GM23338 (cell line): Measurements from ENCODE around the gene RPLP1. TPM values are rescaled to one million over a fixed set of nuclear protein-coding genes. Genes with fewer than 3 reads are reported as not detected.

ENCODE experiments used
- ATAC-seq: fragments of 200-7000 bp; cut with Tn5 transposase; 3 replicates; pipeline ENCODE4 v1.9.1; 2020
- DNase-seq: peaks from one replicate; pipeline ENCODE4 v3.0.0-alpha.2; 2015; ENCODE audit warnings: low spot score
- H2AFZ ChIP-seq: fragments of 200-600 bp; sonication (generic); 2 replicates; pipeline ENCODE4 v1.8.0; 2016; ENCODE audit warnings: antibody characterized with exemption, mild to moderate bottlenecking, moderate library complexity
- H3F3A ChIP-seq: fragments of 200-600 bp; sonication (generic); replicated peaks from 2 replicates; pipeline ENCODE4 v1.8.0; 2017; ENCODE audit warnings: antibody characterized with exemption, mixed run types, low read depth
- H3K27ac ChIP-seq: fragments of 200-600 bp; sonication (generic); 2 replicates; pipeline ENCODE4 v1.6.1; 2016; ENCODE audit warnings: low read depth
- H3K27me3 ChIP-seq: fragments of 200-600 bp; sonication (generic); 2 replicates; pipeline ENCODE4 v1.8.0; 2016; ENCODE audit warnings: mild to moderate bottlenecking, mixed run types, moderate library complexity; ENCODE audit not compliant: insufficient read depth
- H3K36me3 ChIP-seq: fragments of 200-600 bp; sonication (generic); 2 replicates; pipeline ENCODE4 v1.8.0; 2016; ENCODE audit warnings: mild to moderate bottlenecking; ENCODE audit not compliant: insufficient read depth
- H3K4me1 ChIP-seq: fragments of 200-600 bp; sonication (generic); 2 replicates; pipeline ENCODE4 v1.8.0; 2016; ENCODE audit warnings: mild to moderate bottlenecking, moderate library complexity; ENCODE audit not compliant: insufficient read depth
- H3K4me2 ChIP-seq: fragments of 200-600 bp; sonication (generic); 2 replicates; pipeline ENCODE4 v1.7.1; 2017; ENCODE audit warnings: mixed run types
- H3K4me3 ChIP-seq: fragments of 200-600 bp; sonication (generic); 2 replicates; pipeline ENCODE4 v1.6.1; 2016; ENCODE audit warnings: mixed run types
- H3K79me2 ChIP-seq: fragments of 200-600 bp; sonication (generic); replicated peaks from 2 replicates; pipeline ENCODE4 v1.8.0; 2017; ENCODE audit warnings: mild to moderate bottlenecking; ENCODE audit not compliant: insufficient read depth
- H3K9me2 ChIP-seq: fragments of 200-600 bp; sonication (generic); 2 replicates; pipeline ENCODE4 v1.8.0; 2017; ENCODE audit not compliant: insufficient read depth
- H4K20me1 ChIP-seq: fragments of 200-600 bp; sonication (generic); replicated peaks from 2 replicates; pipeline ENCODE4 v1.8.0; 2017; ENCODE audit warnings: mild to moderate bottlenecking; ENCODE audit not compliant: insufficient read depth
- H3K27ac Mint-ChIP-seq: 2 replicates; pipeline ENCODE4 v1.8.0; 2020; ENCODE audit warnings: inconsistent platforms, mild to moderate bottlenecking, moderate library complexity, mixed read lengths
- H3K27me3 Mint-ChIP-seq: 3 replicates; pipeline ENCODE4 v1.8.0; 2022; ENCODE audit warnings: low read depth, mild to moderate bottlenecking, moderate library complexity, mixed read lengths, inconsistent platforms; ENCODE audit not compliant: insufficient read depth, poor library complexity
- H3K36me3 Mint-ChIP-seq: 3 replicates; pipeline ENCODE4 v1.8.0; 2021; ENCODE audit warnings: low read depth, mild to moderate bottlenecking, inconsistent platforms, moderate library complexity, mixed read lengths
- H3K4me1 Mint-ChIP-seq: 3 replicates; pipeline ENCODE4 v1.8.0; 2020; ENCODE audit warnings: mild to moderate bottlenecking, inconsistent platforms, mixed read lengths
- H3K4me3 Mint-ChIP-seq: 3 replicates; pipeline ENCODE4 v1.8.0; 2021; ENCODE audit warnings: moderate library complexity, mild to moderate bottlenecking, inconsistent platforms, mixed read lengths
- H3K9me3 Mint-ChIP-seq: 3 replicates; pipeline ENCODE4 v1.8.0; 2020; ENCODE audit warnings: moderate library complexity, mild to moderate bottlenecking, inconsistent platforms, mixed read lengths
- CTCF ChIP-seq, 2 experiments: fragments of 200-600 bp in 1 of 2; sonication (generic) in 1 of 2; conservative IDR thresholded peaks; 2 replicates each; pipeline versions ENCODE4 v1.5.1 to v1.6.1; 2016 to 2017; ENCODE audit warnings: antibody characterized with exemption in 2 of 2, low read depth in 2 of 2, mild to moderate bottlenecking in 2 of 2, moderate library complexity in 1 of 2
- ETS1 ChIP-seq: IDR thresholded peaks from 2 replicates; pipeline ENCODE4 v1.6.1; 2016; ENCODE audit warnings: antibody characterized with exemption
- EZH2 ChIP-seq: fragments of 200-600 bp; sonication (generic); IDR thresholded peaks from one replicate; pipeline ENCODE4 v1.8.0; 2017; ENCODE audit warnings: antibody characterized with exemption, mild to moderate bottlenecking, low read depth; ENCODE audit not compliant: unreplicated experiment
- EZH2phosphoT487 ChIP-seq: fragments of 200-600 bp; sonication (generic); IDR thresholded peaks from one replicate; pipeline ENCODE4 v1.8.1; 2018; ENCODE audit warnings: antibody characterized with exemption; ENCODE audit not compliant: unreplicated experiment
- JUNB ChIP-seq: IDR thresholded peaks from one replicate; pipeline ENCODE4 v1.6.1; 2016; ENCODE audit warnings: antibody characterized with exemption; ENCODE audit not compliant: unreplicated experiment
- POLR2AphosphoS5 ChIP-seq: IDR thresholded peaks from 2 replicates; pipeline ENCODE4 v1.6.1; 2016; ENCODE audit warnings: antibody characterized with exemption, low read depth
- STAT1 ChIP-seq: IDR thresholded peaks from one replicate; pipeline ENCODE4 v1.6.1; 2016; ENCODE audit warnings: antibody characterized with exemption; ENCODE audit not compliant: unreplicated experiment
- ZNF114 ChIP-seq: fragments of 250-450 bp; sonication (Bioruptor Pico); IDR thresholded peaks from 2 replicates; pipeline ENCODE4 v1.5.0; 2020; ENCODE audit warnings: mild to moderate bottlenecking, moderate library complexity
- ZNF331 ChIP-seq: fragments of 250-450 bp; sonication (Bioruptor Pico); IDR thresholded peaks from 2 replicates; pipeline ENCODE4 v1.5.0; 2020; ENCODE audit warnings: low read depth, mild to moderate bottlenecking, moderate library complexity
- polyA plus RNA-seq: library from polyadenylated mRNA; unstranded; fragments of >200 nt; fragmentation: Nextera tagmentation; extraction: Ambion mirVana; gene quantifications from 2 replicates; pipeline ENCODE4 v1.2.1, GENCODE V29; 2016
- total RNA-seq: library from RNA; depleted of rRNA; stranded (reverse); fragments of >200 nt; shearing (Covaris generic); gene quantifications from 2 replicates; pipeline ENCODE4 v1.2.3, GENCODE V29; 2014
- TF ChIP-seq, protein P1 (sequence below): fragments of 250-450 bp; sonication (Bioruptor Pico); IDR thresholded peaks from 2 replicates; pipeline ENCODE4 v1.5.0; 2020; ENCODE audit warnings: mild to moderate bottlenecking, moderate library complexity
- TF ChIP-seq, protein P2 (sequence below): IDR thresholded peaks from one replicate; pipeline ENCODE4 v1.6.1; 2018; ENCODE audit warnings: antibody characterized with exemption; ENCODE audit not compliant: unreplicated experiment

The RPLP1 gene
- total and polyA plus RNA-seq, 2 experiments from 2014 or later: 283 to 3,258 TPM

- no peak overlapping the region for H2AFZ ChIP-seq
- no peak overlapping the region for H3K4me2 ChIP-seq
- no peak overlapping the region for H3K27ac ChIP-seq
- H3K36me3 Mint-ChIP-seq: no peaks in the 10 kb centered on the region
- H3K4me3 ChIP-seq: no peak overlapping the region
- DNase-seq (no peak), ATAC-seq (no peak)
- peaks cover 6% of the 10 kb centered on the region; the same call in 2 of the 3 replicates for H3K4me1 Mint-ChIP-seq
- H3K79me2 ChIP-seq: no peaks in the 10 kb centered on the region
- TF ChIP-seq, protein P1, sequence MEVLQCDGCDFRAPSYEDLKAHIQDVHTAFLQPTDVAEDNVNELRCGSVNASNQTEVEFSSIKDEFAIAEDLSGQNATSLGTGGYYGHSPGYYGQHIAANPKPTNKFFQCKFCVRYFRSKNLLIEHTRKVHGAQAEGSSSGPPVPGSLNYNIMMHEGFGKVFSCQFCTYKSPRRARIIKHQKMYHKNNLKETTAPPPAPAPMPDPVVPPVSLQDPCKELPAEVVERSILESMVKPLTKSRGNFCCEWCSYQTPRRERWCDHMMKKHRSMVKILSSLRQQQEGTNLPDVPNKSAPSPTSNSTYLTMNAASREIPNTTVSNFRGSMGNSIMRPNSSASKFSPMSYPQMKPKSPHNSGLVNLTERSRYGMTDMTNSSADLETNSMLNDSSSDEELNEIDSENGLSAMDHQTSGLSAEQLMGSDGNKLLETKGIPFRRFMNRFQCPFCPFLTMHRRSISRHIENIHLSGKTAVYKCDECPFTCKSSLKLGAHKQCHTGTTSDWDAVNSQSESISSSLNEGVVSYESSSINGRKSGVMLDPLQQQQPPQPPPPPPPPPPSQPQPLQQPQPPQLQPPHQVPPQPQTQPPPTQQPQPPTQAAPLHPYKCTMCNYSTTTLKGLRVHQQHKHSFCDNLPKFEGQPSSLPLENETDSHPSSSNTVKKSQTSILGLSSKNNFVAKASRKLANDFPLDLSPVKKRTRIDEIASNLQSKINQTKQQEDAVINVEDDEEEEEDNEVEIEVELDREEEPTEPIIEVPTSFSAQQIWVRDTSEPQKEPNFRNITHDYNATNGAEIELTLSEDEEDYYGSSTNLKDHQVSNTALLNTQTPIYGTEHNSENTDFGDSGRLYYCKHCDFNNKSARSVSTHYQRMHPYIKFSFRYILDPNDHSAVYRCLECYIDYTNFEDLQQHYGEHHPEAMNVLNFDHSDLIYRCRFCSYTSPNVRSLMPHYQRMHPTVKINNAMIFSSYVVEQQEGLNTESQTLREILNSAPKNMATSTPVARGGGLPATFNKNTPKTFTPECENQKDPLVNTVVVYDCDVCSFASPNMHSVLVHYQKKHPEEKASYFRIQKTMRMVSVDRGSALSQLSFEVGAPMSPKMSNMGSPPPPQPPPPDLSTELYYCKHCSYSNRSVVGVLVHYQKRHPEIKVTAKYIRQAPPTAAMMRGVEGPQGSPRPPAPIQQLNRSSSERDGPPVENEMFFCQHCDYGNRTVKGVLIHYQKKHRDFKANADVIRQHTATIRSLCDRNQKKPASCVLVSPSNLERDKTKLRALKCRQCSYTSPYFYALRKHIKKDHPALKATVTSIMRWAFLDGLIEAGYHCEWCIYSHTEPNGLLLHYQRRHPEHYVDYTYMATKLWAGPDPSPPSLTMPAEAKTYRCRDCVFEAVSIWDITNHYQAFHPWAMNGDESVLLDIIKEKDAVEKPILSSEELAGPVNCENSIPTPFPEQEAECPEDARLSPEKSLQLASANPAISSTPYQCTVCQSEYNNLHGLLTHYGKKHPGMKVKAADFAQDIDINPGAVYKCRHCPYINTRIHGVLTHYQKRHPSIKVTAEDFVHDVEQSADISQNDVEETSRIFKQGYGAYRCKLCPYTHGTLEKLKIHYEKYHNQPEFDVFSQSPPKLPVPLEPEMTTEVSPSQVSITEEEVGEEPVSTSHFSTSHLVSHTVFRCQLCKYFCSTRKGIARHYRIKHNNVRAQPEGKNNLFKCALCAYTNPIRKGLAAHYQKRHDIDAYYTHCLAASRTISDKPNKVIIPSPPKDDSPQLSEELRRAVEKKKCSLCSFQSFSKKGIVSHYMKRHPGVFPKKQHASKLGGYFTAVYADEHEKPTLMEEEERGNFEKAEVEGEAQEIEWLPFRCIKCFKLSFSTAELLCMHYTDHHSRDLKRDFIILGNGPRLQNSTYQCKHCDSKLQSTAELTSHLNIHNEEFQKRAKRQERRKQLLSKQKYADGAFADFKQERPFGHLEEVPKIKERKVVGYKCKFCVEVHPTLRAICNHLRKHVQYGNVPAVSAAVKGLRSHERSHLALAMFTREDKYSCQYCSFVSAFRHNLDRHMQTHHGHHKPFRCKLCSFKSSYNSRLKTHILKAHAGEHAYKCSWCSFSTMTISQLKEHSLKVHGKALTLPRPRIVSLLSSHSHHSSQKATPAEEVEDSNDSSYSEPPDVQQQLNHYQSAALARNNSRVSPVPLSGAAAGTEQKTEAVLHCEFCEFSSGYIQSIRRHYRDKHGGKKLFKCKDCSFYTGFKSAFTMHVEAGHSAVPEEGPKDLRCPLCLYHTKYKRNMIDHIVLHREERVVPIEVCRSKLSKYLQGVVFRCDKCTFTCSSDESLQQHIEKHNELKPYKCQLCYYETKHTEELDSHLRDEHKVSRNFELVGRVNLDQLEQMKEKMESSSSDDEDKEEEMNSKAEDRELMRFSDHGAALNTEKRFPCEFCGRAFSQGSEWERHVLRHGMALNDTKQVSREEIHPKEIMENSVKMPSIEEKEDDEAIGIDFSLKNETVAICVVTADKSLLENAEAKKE (CRISPR knock-in tag): no peak
- TF ChIP-seq, protein P2, sequence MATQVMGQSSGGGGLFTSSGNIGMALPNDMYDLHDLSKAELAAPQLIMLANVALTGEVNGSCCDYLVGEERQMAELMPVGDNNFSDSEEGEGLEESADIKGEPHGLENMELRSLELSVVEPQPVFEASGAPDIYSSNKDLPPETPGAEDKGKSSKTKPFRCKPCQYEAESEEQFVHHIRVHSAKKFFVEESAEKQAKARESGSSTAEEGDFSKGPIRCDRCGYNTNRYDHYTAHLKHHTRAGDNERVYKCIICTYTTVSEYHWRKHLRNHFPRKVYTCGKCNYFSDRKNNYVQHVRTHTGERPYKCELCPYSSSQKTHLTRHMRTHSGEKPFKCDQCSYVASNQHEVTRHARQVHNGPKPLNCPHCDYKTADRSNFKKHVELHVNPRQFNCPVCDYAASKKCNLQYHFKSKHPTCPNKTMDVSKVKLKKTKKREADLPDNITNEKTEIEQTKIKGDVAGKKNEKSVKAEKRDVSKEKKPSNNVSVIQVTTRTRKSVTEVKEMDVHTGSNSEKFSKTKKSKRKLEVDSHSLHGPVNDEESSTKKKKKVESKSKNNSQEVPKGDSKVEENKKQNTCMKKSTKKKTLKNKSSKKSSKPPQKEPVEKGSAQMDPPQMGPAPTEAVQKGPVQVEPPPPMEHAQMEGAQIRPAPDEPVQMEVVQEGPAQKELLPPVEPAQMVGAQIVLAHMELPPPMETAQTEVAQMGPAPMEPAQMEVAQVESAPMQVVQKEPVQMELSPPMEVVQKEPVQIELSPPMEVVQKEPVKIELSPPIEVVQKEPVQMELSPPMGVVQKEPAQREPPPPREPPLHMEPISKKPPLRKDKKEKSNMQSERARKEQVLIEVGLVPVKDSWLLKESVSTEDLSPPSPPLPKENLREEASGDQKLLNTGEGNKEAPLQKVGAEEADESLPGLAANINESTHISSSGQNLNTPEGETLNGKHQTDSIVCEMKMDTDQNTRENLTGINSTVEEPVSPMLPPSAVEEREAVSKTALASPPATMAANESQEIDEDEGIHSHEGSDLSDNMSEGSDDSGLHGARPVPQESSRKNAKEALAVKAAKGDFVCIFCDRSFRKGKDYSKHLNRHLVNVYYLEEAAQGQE: no peak
- TF ChIP-seq EZH2phosphoT487: no peak
- TF ChIP-seq ZNF114 (CRISPR knock-in tag): no peak
- no peak for TF ChIP-seq ETS1
- TF ChIP-seq EZH2: no peak
- no peak for TF ChIP-seq STAT1
- TF ChIP-seq JUNB: no peak
- no peak for TF ChIP-seq CTCF (conservative IDR thresholded peaks at IDR 0.05; ENCODE audit: low read depth in 2 of 2)
- TF ChIP-seq POLR2AphosphoS5: no peak
- no peak for TF ChIP-seq ZNF331 (CRISPR knock-in tag)
- H3K9me3 Mint-ChIP-seq: no peaks in the 10 kb centered on the region
- 0 out of 2 replicates have a peak, but pooled peaks cover 3% of the 10 kb centered on the region for H3F3A ChIP-seq
- H3K27ac Mint-ChIP-seq: no peak overlapping the region
- H3K27me3 ChIP-seq: no peaks in the 10 kb centered on the region
- H3K4me3 Mint-ChIP-seq: no peak overlapping the region
- no peaks in the 10 kb centered on the region; the same call in 1 of the 2 replicates for H4K20me1 ChIP-seq
- H3K36me3 ChIP-seq: no peaks in the 10 kb centered on the region
- peaks cover 3% of the 10 kb centered on the region for H3K27me3 Mint-ChIP-seq
- H3K9me2 ChIP-seq: no peaks in the 10 kb centered on the region
- H3K4me1 ChIP-seq: no peaks in the 10 kb centered on the region
These were observed 14.1 kb downstream of the RPLP1 start for GRCh38 chr15:69466733-69467132.
